UCSD-AML1 (cell line): ENCODE measurements around the gene CHST15.

Source experiments
- DNase-seq: peaks from one replicate; lab custom pipeline; 2025; ENCODE audit not compliant: unreplicated experiment; lab: John Stamatoyannopoulos, UW

Gene CHST15

GRCh38 chr10:123974406-123974805, 119.0 kb downstream of the CHST15 start:
- no peak for DNase-seq

- no peak for DNase-seq
These were observed 120.7 kb downstream of the CHST15 start for GRCh38 chr10:123972481-123973401.

GRCh38 chr10:123970927-123971286, 122.5 kb downstream of the CHST15 start:
- no peak for DNase-seq

- DNase-seq: no peak
These were observed 123.0 kb downstream of the CHST15 start for GRCh38 chr10:123970207-123970926.

GRCh38 chr10:123967626-123968243, 125.7 kb downstream of the CHST15 start:
- DNase-seq: peak; percentile 55

GRCh38 chr10:123966896-123967231, 126.5 kb downstream of the CHST15 start:
- no peak for DNase-seq

- DNase-seq: no peak
These were observed 127.2 kb downstream of the CHST15 start for GRCh38 chr10:123965973-123966895.

- no peak for DNase-seq
These were observed 128.4 kb downstream of the CHST15 start for GRCh38 chr10:123964953-123965352.

GRCh38 chr10:123962756-123963530, 130.5 kb downstream of the CHST15 start:
- no peak for DNase-seq

GRCh38 chr10:123958241-123958640, 135.2 kb downstream of the CHST15 start:
- DNase-seq: no peak
